MM.1S (cell line): ENCODE measurements around the gene ARFGAP1.
A peak's percentile ranks its signal among the peaks of the same experiment; 100 is the strongest.

Experiments
- DNase-seq: peaks from one replicate; pipeline ENCODE4 v3.0.0-alpha.2; 2015
- H2AFZ ChIP-seq: fragments of 300-600 bp; sonication (generic); 2 replicates; pipeline ENCODE4 v1.6.0; 2016; ENCODE audit warnings: antibody characterized with exemption, low read length
- H3F3A ChIP-seq: fragments of 300-600 bp; sonication (generic); 2 replicates; pipeline ENCODE4 v1.6.1; 2016; ENCODE audit warnings: mild to moderate bottlenecking, antibody characterized with exemption, low read length, moderate library complexity, mixed read lengths; ENCODE audit not compliant: insufficient read depth
- H3K27ac ChIP-seq: fragments of 300-600 bp; sonication (generic); 2 replicates; pipeline ENCODE4 v1.5.1; 2016; ENCODE audit warnings: mild to moderate bottlenecking, low read length
- H3K27me3 ChIP-seq: fragments of 300-600 bp; sonication (generic); replicated peaks from 2 replicates; pipeline ENCODE4 v1.6.0; 2016; ENCODE audit warnings: low read length; ENCODE audit not compliant: insufficient read depth
- H3K36me3 ChIP-seq: fragments of 300-600 bp; sonication (generic); replicated peaks from 2 replicates; pipeline ENCODE4 v1.6.1; 2016; ENCODE audit warnings: mild to moderate bottlenecking, low read length, mixed read lengths; ENCODE audit not compliant: insufficient read depth
- H3K4me1 ChIP-seq: fragments of 300-600 bp; sonication (generic); 2 replicates; pipeline ENCODE4 v1.6.1; 2016; ENCODE audit warnings: low read length, mixed read lengths
- H3K4me2 ChIP-seq: fragments of 300-600 bp; sonication (generic); 2 replicates; pipeline ENCODE4 v1.6.0; 2016; ENCODE audit warnings: low read depth, low read length
- H3K4me3 ChIP-seq: fragments of 300-600 bp; sonication (generic); 2 replicates; pipeline ENCODE4 v1.5.1; 2016; ENCODE audit warnings: low read length, mixed read lengths
- H3K79me2 ChIP-seq: fragments of 300-600 bp; sonication (generic); 2 replicates; pipeline ENCODE4 v1.6.1; 2016; ENCODE audit warnings: mixed run types, low read length, mixed read lengths
- H3K9ac ChIP-seq: fragments of 300-600 bp; sonication (generic); 2 replicates; pipeline ENCODE4 v1.6.1; 2016; ENCODE audit warnings: low read length, mixed read lengths
- H3K9me2 ChIP-seq: fragments of 300-600 bp; sonication (generic); replicated peaks from 2 replicates; pipeline ENCODE4 v1.6.1; 2016; ENCODE audit warnings: mild to moderate bottlenecking, low read length, mixed read lengths; ENCODE audit not compliant: insufficient read depth
- H3K9me3 ChIP-seq: fragments of 300-600 bp; sonication (generic); replicated peaks from 2 replicates; pipeline ENCODE4 v1.6.1; 2016; ENCODE audit warnings: mild to moderate bottlenecking, low read length, mixed read lengths; ENCODE audit not compliant: insufficient read depth
- H4K20me1 ChIP-seq: fragments of 300-600 bp; sonication (generic); 2 replicates; pipeline ENCODE4 v1.6.1; 2016; ENCODE audit warnings: mild to moderate bottlenecking, low read length, moderate library complexity, mixed read lengths; ENCODE audit not compliant: insufficient read depth
- EZH2 ChIP-seq: fragments of 300-600 bp; sonication (generic); optimal IDR thresholded peaks from 2 replicates; pipeline ENCODE3; 2017; ENCODE audit warnings: low read depth, mild to moderate bottlenecking, antibody characterized with exemption, low read length, mixed read lengths
- EZH2phosphoT487 ChIP-seq: fragments of 300-600 bp; sonication (generic); IDR thresholded peaks from 2 replicates; pipeline ENCODE4 v1.6.1; 2018; ENCODE audit warnings: antibody characterized with exemption, low read length
- TF ChIP-seq, protein P1 (sequence below): fragments of 300-600 bp; sonication (generic); IDR thresholded peaks from 2 replicates; pipeline ENCODE4 v1.5.1; 2016; ENCODE audit warnings: antibody characterized with exemption, low read length, mixed read lengths

The ARFGAP1 gene

GRCh38 chr20:63259734-63260460, 12.7 kb upstream of the ARFGAP1 start:
- no peaks in the 10 kb centered on the region for H3K9me2 ChIP-seq
- H3K4me1 ChIP-seq, result no peaks in the 10 kb centered on the region
- H3K9ac ChIP-seq, result no peak overlapping the region
- TF ChIP-seq EZH2phosphoT487 (no peak), EZH2 (no peak)
- TF ChIP-seq, protein P1, sequence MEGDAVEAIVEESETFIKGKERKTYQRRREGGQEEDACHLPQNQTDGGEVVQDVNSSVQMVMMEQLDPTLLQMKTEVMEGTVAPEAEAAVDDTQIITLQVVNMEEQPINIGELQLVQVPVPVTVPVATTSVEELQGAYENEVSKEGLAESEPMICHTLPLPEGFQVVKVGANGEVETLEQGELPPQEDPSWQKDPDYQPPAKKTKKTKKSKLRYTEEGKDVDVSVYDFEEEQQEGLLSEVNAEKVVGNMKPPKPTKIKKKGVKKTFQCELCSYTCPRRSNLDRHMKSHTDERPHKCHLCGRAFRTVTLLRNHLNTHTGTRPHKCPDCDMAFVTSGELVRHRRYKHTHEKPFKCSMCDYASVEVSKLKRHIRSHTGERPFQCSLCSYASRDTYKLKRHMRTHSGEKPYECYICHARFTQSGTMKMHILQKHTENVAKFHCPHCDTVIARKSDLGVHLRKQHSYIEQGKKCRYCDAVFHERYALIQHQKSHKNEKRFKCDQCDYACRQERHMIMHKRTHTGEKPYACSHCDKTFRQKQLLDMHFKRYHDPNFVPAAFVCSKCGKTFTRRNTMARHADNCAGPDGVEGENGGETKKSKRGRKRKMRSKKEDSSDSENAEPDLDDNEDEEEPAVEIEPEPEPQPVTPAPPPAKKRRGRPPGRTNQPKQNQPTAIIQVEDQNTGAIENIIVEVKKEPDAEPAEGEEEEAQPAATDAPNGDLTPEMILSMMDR, result no peak
- no peaks in the 10 kb centered on the region for H3F3A ChIP-seq
- H2AFZ ChIP-seq, result no peak overlapping the region
- H3K36me3 ChIP-seq, result no peaks in the 10 kb centered on the region
- H3K4me3 ChIP-seq, result no peak overlapping the region
- H3K4me2 ChIP-seq, result no peak overlapping the region
- no peaks in the 10 kb centered on the region for H4K20me1 ChIP-seq
- no peaks in the 10 kb centered on the region for H3K79me2 ChIP-seq
- no peaks in the 10 kb centered on the region for H3K9me3 ChIP-seq
- H3K27ac ChIP-seq, result no peak overlapping the region
- peaks cover 99% of the 10 kb centered on the region for H3K27me3 ChIP-seq
- DNase-seq, result no peak

DNA sequence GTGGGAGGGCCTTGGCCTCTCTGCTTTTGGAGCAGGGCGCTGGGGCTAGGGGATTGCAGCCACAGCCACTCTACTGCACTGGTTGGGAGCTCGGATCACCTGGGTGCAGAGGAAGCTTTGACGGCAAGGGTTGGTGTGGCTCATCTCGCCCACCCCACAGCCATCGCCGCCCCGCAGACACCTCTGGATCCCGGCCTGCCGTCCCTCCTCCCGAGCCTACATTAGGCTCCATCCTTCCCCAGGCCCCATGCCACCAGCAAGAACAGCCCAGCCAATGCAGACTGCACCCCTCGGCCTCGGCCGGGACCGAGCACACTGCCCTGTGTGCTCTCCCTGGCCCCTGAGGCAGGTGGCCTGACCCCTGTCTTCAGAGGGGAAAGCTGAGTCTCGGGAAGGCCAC, 12.1 kb upstream of the ARFGAP1 start:
- H2AFZ ChIP-seq, result no peak overlapping the region
- no peak overlapping the region for H3K4me3 ChIP-seq
- TF ChIP-seq, protein P1, result no peak
- no peak for TF ChIP-seq EZH2phosphoT487
- no peaks in the 10 kb centered on the region for H3K79me2 ChIP-seq
- no peaks in the 10 kb centered on the region for H3F3A ChIP-seq
- H3K27me3 ChIP-seq, result peaks cover 99% of the 10 kb centered on the region
- no peak overlapping the region for H3K27ac ChIP-seq
- no peaks in the 10 kb centered on the region for H3K4me1 ChIP-seq
- H3K9me2 ChIP-seq, result no peaks in the 10 kb centered on the region
- no peak overlapping the region for H3K9ac ChIP-seq
- no peaks in the 10 kb centered on the region for H3K9me3 ChIP-seq
- no peaks in the 10 kb centered on the region for H4K20me1 ChIP-seq
- DNase-seq, result no peak
- H3K4me2 ChIP-seq, result no peak overlapping the region
- H3K36me3 ChIP-seq, result no peaks in the 10 kb centered on the region

GRCh38 chr20:63261060-63261794, 11.4 kb upstream of the ARFGAP1 start:
- DNase-seq, result no peak
- Histone ChIP-seq H3K9me3 (no peaks in the 10 kb centered on the region), H3F3A (no peaks in the 10 kb centered on the region), H3K79me2 (no peaks in the 10 kb centered on the region), H2AFZ (no peak overlapping the region), H3K4me3 (no peak overlapping the region), H3K9me2 (no peaks in the 10 kb centered on the region), H3K27me3 (peaks cover 99% of the 10 kb centered on the region), H3K4me2 (no peak overlapping the region), H4K20me1 (no peaks in the 10 kb centered on the region), H3K36me3 (no peaks in the 10 kb centered on the region), H3K27ac (no peak overlapping the region), H3K9ac (no peak overlapping the region), H3K4me1 (no peaks in the 10 kb centered on the region)
- TF ChIP-seq EZH2phosphoT487, result 0 out of 2 replicates have a peak, but pooled peaks have one; percentile 50
- TF ChIP-seq, protein P1, result no peak
